CD4-positive, alpha-beta memory T cell (primary cell): ENCODE measurements around the gene CD28. TPM values are rescaled to one million over a fixed set of nuclear protein-coding genes. Genes with fewer than 3 reads are reported as not detected.
A peak's percentile ranks its signal among the peaks of the same experiment; 100 is the strongest.

Experiments
- CTCF ChIA-PET: fragments of 350-600 bp; sonication (Branson Sonifier 250); formaldehyde crosslinking; loops from one replicate; lab custom pipeline; 2021; ENCODE audit warnings: inconsistent platforms; ENCODE audit not compliant: partially characterized antibody; lab: Charles Lee
- POLR2A ChIA-PET: fragments of 350-600 bp; sonication (Branson Sonifier 250); formaldehyde crosslinking; loops from one replicate; lab custom pipeline; 2021; ENCODE audit not compliant: partially characterized antibody; lab: Charles Lee
- DNase-seq, 5 donors: peaks; one replicate each; pipeline versions ENCODE4 v3.0.0 to v3.0.0-alpha.2; 2020 to 2022; ENCODE audit warnings: mixed read lengths in 1 of 5
- H3K27ac ChIP-seq: one replicate; pipeline ENCODE4 v1.7.0; 2013; ENCODE audit warnings: low read depth, low read length
- H3K27me3 ChIP-seq: 2 replicates; pipeline ENCODE4 v1.7.0; 2013; ENCODE audit warnings: mild to moderate bottlenecking, low read length, moderate library complexity; ENCODE audit not compliant: insufficient read depth
- H3K36me3 ChIP-seq: 2 replicates; pipeline ENCODE4 v1.7.0; 2013; ENCODE audit warnings: mild to moderate bottlenecking, low read length, moderate library complexity; ENCODE audit not compliant: insufficient read depth
- H3K4me1 ChIP-seq: 2 replicates; pipeline ENCODE4 v1.7.0; 2013; ENCODE audit warnings: mild to moderate bottlenecking, low read length, moderate library complexity; ENCODE audit not compliant: insufficient read depth
- H3K4me3 ChIP-seq, 2 donors: one replicate each; pipeline ENCODE4 v1.7.0; 2013; ENCODE audit warnings: low read length in 2 of 2, mild to moderate bottlenecking in 1 of 2
- H3K9me3 ChIP-seq, 2 donors: one replicate each; pipeline ENCODE4 v1.7.0; 2013; ENCODE audit warnings: low read length in 2 of 2, control low read depth in 1 of 2; ENCODE audit not compliant: control insufficient read depth in 1 of 2
- H3K27ac Mint-ChIP-seq, 7 donors: one replicate each; pipeline ENCODE4 v1.8.0; 2020 to 2021; ENCODE audit warnings: mixed read lengths in 7 of 7, mild to moderate bottlenecking in 6 of 7, inconsistent platforms in 3 of 7, moderate library complexity in 3 of 7
- H3K27me3 Mint-ChIP-seq, 2 donors: one replicate each; pipeline ENCODE4 v1.8.0; 2020 to 2021; ENCODE audit warnings: mixed read lengths in 2 of 2
- H3K36me3 Mint-ChIP-seq, 2 donors: one replicate each; pipeline ENCODE4 v1.8.0; 2020 to 2021; ENCODE audit warnings: mixed read lengths in 2 of 2, inconsistent platforms in 1 of 2, mild to moderate bottlenecking in 1 of 2
- H3K4me1 Mint-ChIP-seq, 4 donors: one replicate each; pipeline ENCODE4 v1.8.0; 2020 to 2021; ENCODE audit warnings: mixed read lengths in 4 of 4, mild to moderate bottlenecking in 1 of 4
- H3K4me3 Mint-ChIP-seq, 8 donors: one replicate each; pipeline ENCODE4 v1.8.0; 2020 to 2021; ENCODE audit warnings: mixed read lengths in 8 of 8, mild to moderate bottlenecking in 7 of 8, moderate library complexity in 6 of 8, inconsistent platforms in 3 of 8
- H3K9me3 Mint-ChIP-seq, 8 donors: one replicate each; pipeline ENCODE4 v1.8.0; 2020 to 2021; ENCODE audit warnings: mixed read lengths in 8 of 8, mild to moderate bottlenecking in 5 of 8, inconsistent platforms in 3 of 8, moderate library complexity in 1 of 8
- intact Hi-C: fragments of 100-400 bp; cut with micrococcal nuclease; formaldehyde crosslinking; loops from one replicate; pipeline ENCODE4 v1.15.1; 2023
- polyA plus RNA-seq, 2 donors: library from polyadenylated mRNA; unstranded; fragments of 300-500 nt; fragmentation: Illumina TruSeq; gene quantifications; one replicate each; pipeline ENCODE4 v1.2.3, GENCODE V29; 2021
- total RNA-seq, 2 experiments: library from RNA; stranded (reverse); gene quantifications; one replicate each; pipeline ENCODE4 v1.2.3, GENCODE V29; 2021

The CD28 gene
- total and polyA plus RNA-seq, 4 experiments from 2014 or later = 80.0 to 222 (median 167) TPM

DNA sequence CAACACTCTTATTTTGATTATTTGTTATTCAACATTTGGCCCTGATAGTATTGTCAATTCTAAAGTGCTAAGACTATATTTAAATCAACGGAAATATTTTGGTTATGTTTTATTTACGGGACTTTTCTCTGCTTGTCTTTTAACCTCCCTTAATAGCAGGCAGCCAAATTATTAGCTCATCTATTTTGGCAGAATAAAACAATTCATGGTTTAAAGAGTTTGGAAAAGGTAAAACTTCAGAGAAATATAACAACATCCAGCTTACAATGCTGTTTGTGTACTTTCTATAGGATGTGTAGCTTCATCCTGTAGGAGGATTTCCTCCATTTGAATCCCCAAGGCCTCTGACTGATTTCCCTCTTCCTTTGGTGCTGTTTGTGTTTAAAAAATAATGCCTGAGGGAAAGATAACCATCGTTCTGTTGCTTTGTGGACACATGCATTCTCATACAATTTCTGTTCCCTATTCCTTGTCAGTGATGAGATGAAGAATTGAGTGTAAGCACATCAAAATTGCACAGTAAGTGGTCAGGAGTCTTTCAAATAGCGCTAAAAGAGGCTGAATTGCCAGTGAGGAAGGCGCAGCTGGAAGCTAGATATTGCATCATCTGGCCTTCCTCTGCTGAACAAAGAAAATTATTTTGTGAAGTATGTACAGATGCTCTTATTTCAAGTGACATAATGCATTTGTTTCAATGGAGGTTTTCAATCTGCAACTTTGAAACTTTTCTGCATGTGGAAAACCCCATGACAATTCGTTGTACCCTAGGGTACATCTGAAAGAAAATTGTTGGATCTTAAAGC lies 80.3 kb downstream of the CD28 start:
- Mint-ChIP-seq H3K27me3 (no peaks in the 10 kb centered on the region), H3K27ac (peak overlapping the region in 1 of 7 donors; percentile 29), H3K9me3 (no peaks in the 10 kb centered on the region), H3K4me1 (peaks cover 11 to 27% (median 19%) of the 10 kb centered on the region in 4 donors), H3K36me3 (no peaks in the 10 kb centered on the region), H3K4me3 (no peak overlapping the region)
- no peak overlapping the region for H3K4me3 ChIP-seq
- H3K27me3 ChIP-seq = no peaks in the 10 kb centered on the region
- H3K36me3 ChIP-seq = no peaks in the 10 kb centered on the region
- CTCF ChIA-PET = interaction anchor here (1.5 to 10.1 kb wide), 2 partner anchors 28 to 302 kb away, joined by 4 to 59 read pairs; no protein-coding TSS in a partner anchor
- H3K27ac ChIP-seq = no peak overlapping the region
- peaks cover 8% of the 10 kb centered on the region for H3K4me1 ChIP-seq
- POLR2A ChIA-PET = interaction anchor here (1.2 to 1.6 kb wide), 2 partner anchors 16 to 306 kb away, joined by 3 read pairs; no protein-coding TSS in a partner anchor
- no peaks in the 10 kb centered on the region for H3K9me3 ChIP-seq
- DNase-seq = no peak
- intact Hi-C loops = no loop called here

DNA sequence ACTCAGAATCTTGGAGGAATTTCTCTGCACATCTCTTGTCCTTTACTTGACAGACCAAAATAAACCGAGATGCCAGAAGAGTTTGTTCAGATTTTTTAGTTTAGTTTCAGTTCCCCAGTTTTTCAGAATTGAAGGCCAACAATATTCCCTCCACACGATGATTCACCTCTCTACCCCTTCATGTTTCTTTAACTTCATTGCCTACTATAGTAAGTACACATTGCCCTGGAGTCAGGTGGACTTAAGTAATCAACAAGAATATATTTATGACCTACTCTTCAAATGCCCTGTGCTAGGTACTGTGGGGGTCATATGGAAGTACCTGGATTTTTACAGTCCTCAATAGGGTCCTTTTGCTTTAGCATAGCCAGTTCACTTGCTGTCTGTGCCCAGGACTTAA lies 81.5 kb downstream of the CD28 start:
- Histone ChIP-seq H3K9me3 (no peaks in the 10 kb centered on the region), H3K27ac (no peak overlapping the region), H3K27me3 (no peaks in the 10 kb centered on the region), H3K4me3 (no peak overlapping the region), H3K36me3 (no peaks in the 10 kb centered on the region), H3K4me1 (no peaks in the 10 kb centered on the region)
- Mint-ChIP-seq H3K4me3 (no peak overlapping the region), H3K27ac (no peak overlapping the region), H3K36me3 (no peaks in the 10 kb centered on the region), H3K4me1 (peaks cover 1 to 15% (median 9%) of the 10 kb centered on the region in 4 donors), H3K9me3 (no peaks in the 10 kb centered on the region), H3K27me3 (peaks cover 0 to 1% of the 10 kb centered on the region in 2 donors)
- DNase-seq = no peak
- CTCF ChIA-PET = interaction anchor here (0.8 to 10.1 kb wide), 2 partner anchors 27 to 55 kb away, joined by 3 to 59 read pairs; no protein-coding TSS in a partner anchor
- POLR2A ChIA-PET = interaction anchor here (1.2 kb wide), 1 partner anchor 15 kb away, joined by 3 read pairs; no protein-coding TSS in a partner anchor
- intact Hi-C loops = no loop called here

Other genes with a start within 250 kb of the CD28 start
- gene RAPH1, start 171.3 kb upstream of the CD28 start, total RNA-seq = 1 to 10 TPM; 2.1 to 2.6 TPM
- 1 to 10 TPM; 1.0 to 1.2 TPM for gene RAPH1, start 171.3 kb upstream of the CD28 start, polyA plus RNA-seq
- 10 to 100 TPM; 18.4 to 20.4 TPM for gene CTLA4, start 161.1 kb downstream of the CD28 start, total RNA-seq
- 1 to 10 TPM; 7.6 to 9.0 TPM for gene CTLA4, start 161.1 kb downstream of the CD28 start, polyA plus RNA-seq
- gene ICOS, start 230.1 kb downstream of the CD28 start, total RNA-seq = 10 to 100 TPM; 52.9 to 53.2 TPM
- gene ICOS, start 230.1 kb downstream of the CD28 start, polyA plus RNA-seq = 10 to 100 TPM; 28.1 to 29.1 TPM